ENCODE data around the gene GPRIN2.

Gene GPRIN2

GRCh38 chr10:46538717-46539426 is 17.6 kb downstream of the GPRIN2 start:
- in situ Hi-C loops (cut with HindIII; ENCODE audit: low sequenced_read_pairs), result loop anchor here (25.0 kb wide), 3 partner anchors 302 to 1898 kb away; no protein-coding TSS in a partner anchor

- in situ Hi-C loops (cut with HindIII; ENCODE audit: low sequenced_read_pairs), result loop anchor here (25.0 kb wide), 3 partner anchors 301 to 1899 kb away; no protein-coding TSS in a partner anchor
Observed at GRCh38 chr10:46538155-46538554, 18.3 kb downstream of the GPRIN2 start.

- in situ Hi-C loops (cut with HindIII; ENCODE audit: low sequenced_read_pairs), result loop anchor here (25.0 kb wide), 3 partner anchors 300 to 1900 kb away; no protein-coding TSS in a partner anchor
Observed at GRCh38 chr10:46537309-46537708, 19.1 kb downstream of the GPRIN2 start.

GRCh38 chr10:46536781-46537180 is 19.7 kb downstream of the GPRIN2 start:
- in situ Hi-C loops (cut with HindIII; ENCODE audit: low sequenced_read_pairs), result loop anchor here (25.0 kb wide), 3 partner anchors 299 to 1901 kb away; no protein-coding TSS in a partner anchor

- in situ Hi-C loops (cut with HindIII; ENCODE audit: low sequenced_read_pairs), result loop anchor here (25.0 kb wide), 3 partner anchors 299 to 1901 kb away; no protein-coding TSS in a partner anchor
Observed at GRCh38 chr10:46536171-46536570, 20.3 kb downstream of the GPRIN2 start.

GRCh38 chr10:46534828-46535524 is 21.5 kb downstream of the GPRIN2 start:
- in situ Hi-C loops (cut with HindIII; ENCODE audit: low sequenced_read_pairs), result loop anchor here (25.0 kb wide), 3 partner anchors 298 to 1902 kb away; no protein-coding TSS in a partner anchor

GRCh38 chr10:46532256-46532655 is 24.2 kb downstream of the GPRIN2 start:
- in situ Hi-C loops (cut with HindIII; ENCODE audit: low sequenced_read_pairs), result loop anchor here (25.0 kb wide), 3 partner anchors 295 to 1905 kb away; no protein-coding TSS in a partner anchor

GRCh38 chr10:46530249-46531186 is 25.9 kb downstream of the GPRIN2 start:
- in situ Hi-C loops (cut with HindIII; ENCODE audit: low sequenced_read_pairs), result loop anchor here (25.0 kb wide), 3 partner anchors 293 to 1907 kb away; no protein-coding TSS in a partner anchor

GRCh38 chr10:46529742-46530141 is 26.7 kb downstream of the GPRIN2 start:
- in situ Hi-C loops (cut with HindIII; ENCODE audit: low sequenced_read_pairs), result loop anchor here (25.0 kb wide), 3 partner anchors 292 to 1908 kb away; no protein-coding TSS in a partner anchor

- in situ Hi-C loops (cut with HindIII; ENCODE audit: low sequenced_read_pairs), result loop anchor here (25.0 kb wide), 3 partner anchors 292 to 1908 kb away; no protein-coding TSS in a partner anchor
Observed at GRCh38 chr10:46528675-46529615, 27.5 kb downstream of the GPRIN2 start.

GRCh38 chr10:46528171-46528671 is 28.2 kb downstream of the GPRIN2 start:
- in situ Hi-C loops (cut with HindIII; ENCODE audit: low sequenced_read_pairs), result loop anchor here (25.0 kb wide), 3 partner anchors 291 to 1909 kb away; no protein-coding TSS in a partner anchor

- in situ Hi-C loops (cut with HindIII; ENCODE audit: low sequenced_read_pairs), result loop anchor here (25.0 kb wide), 3 partner anchors 290 to 1910 kb away; no protein-coding TSS in a partner anchor
Observed at GRCh38 chr10:46527241-46527811, 29.1 kb downstream of the GPRIN2 start.

- in situ Hi-C loops (cut with HindIII; ENCODE audit: low sequenced_read_pairs), result loop anchor here (25.0 kb wide), 3 partner anchors 289 to 1911 kb away; no protein-coding TSS in a partner anchor
Observed at GRCh38 chr10:46526682-46527038, 29.8 kb downstream of the GPRIN2 start.

GRCh38 chr10:46525824-46526681 is 30.4 kb downstream of the GPRIN2 start:
- in situ Hi-C loops (cut with HindIII; ENCODE audit: low sequenced_read_pairs), result loop anchor here (25.0 kb wide), 3 partner anchors 289 to 1911 kb away; no protein-coding TSS in a partner anchor

GRCh38 chr10:46525177-46525823 is 31.2 kb downstream of the GPRIN2 start:
- in situ Hi-C loops (cut with HindIII; ENCODE audit: low sequenced_read_pairs), result loop anchor here (25.0 kb wide), 3 partner anchors 288 to 1912 kb away; no protein-coding TSS in a partner anchor

- in situ Hi-C loops (cut with HindIII; ENCODE audit: low sequenced_read_pairs), result loop anchor here (25.0 kb wide), 3 partner anchors 287 to 1913 kb away; no protein-coding TSS in a partner anchor
Observed at GRCh38 chr10:46524472-46525176, 31.8 kb downstream of the GPRIN2 start.
